OCI-LY7 (cell line): ENCODE measurements around the gene RUFY3. TPM values are rescaled to one million over a fixed set of nuclear protein-coding genes. Genes with fewer than 3 reads are reported as not detected.
A peak's percentile ranks its signal among the peaks of the same experiment; 100 is the strongest.
"Not testable (repeated sequence)": the region's sequence is repeated elsewhere in the genome, so short reads cannot be mapped to it uniquely, and the experiment has no call there.

Experiments
- BruUV-seq: library from RNA; stranded (reverse); fragments of 400-500 nt; replicated peaks from 2 replicates; lab custom pipeline; 2021; lab: Mats Ljungman, UMichigan
- CTCF ChIA-PET: fragments of 300-600 bp; sonication (Branson Sonifier 250); formaldehyde crosslinking; loops from one replicate; lab custom pipeline; 2022; ENCODE audit warnings: antibody characterized with exemption; ENCODE audit not compliant: unreplicated experiment; lab: Charles Lee
- POLR2A ChIA-PET: fragments of 300-600 bp; sonication (Branson Sonifier 250); formaldehyde crosslinking; loops from one replicate; lab custom pipeline; 2022; ENCODE audit warnings: antibody characterized with exemption; lab: Charles Lee
- DNase-seq: peaks from one replicate; pipeline ENCODE4 v3.0.0-alpha.2; 2015; ENCODE audit warnings: low spot score
- H2AFZ ChIP-seq: fragments of 200-600 bp; sonication (generic), shearing (Covaris generic); 2 replicates; pipeline ENCODE4 v1.6.1; 2014; ENCODE audit warnings: mild to moderate bottlenecking, antibody characterized with exemption, low read length, moderate library complexity
- H3K27ac ChIP-seq: fragments of 200-600 bp; sonication (generic); 2 replicates; pipeline ENCODE4 v1.5.1; 2014; ENCODE audit warnings: mixed run types, low read depth, mild to moderate bottlenecking, moderate library complexity, low read length, inconsistent platforms; ENCODE audit not compliant: poor library complexity, severe bottlenecking
- H3K36me3 ChIP-seq: fragments of 200-600 bp; sonication (generic); 2 replicates; pipeline ENCODE4 v1.6.1; 2014; ENCODE audit warnings: mild to moderate bottlenecking, antibody characterized with exemption, low read length, moderate library complexity, mixed read lengths; ENCODE audit not compliant: insufficient read depth
- H3K4me1 ChIP-seq: fragments of 200-600 bp; sonication (generic); 2 replicates; pipeline ENCODE4 v1.5.1; 2014; ENCODE audit warnings: mild to moderate bottlenecking, low read length; ENCODE audit not compliant: insufficient read depth, poor library complexity, severe bottlenecking
- H3K4me2 ChIP-seq: fragments of 200-600 bp; sonication (generic); 2 replicates; pipeline ENCODE4 v1.6.1; 2014; ENCODE audit warnings: mild to moderate bottlenecking, low read length
- H3K4me3 ChIP-seq: fragments of 200-600 bp; sonication (generic); 2 replicates; pipeline ENCODE4 v1.5.1; 2014; ENCODE audit warnings: mild to moderate bottlenecking, low read depth, low read length; ENCODE audit not compliant: poor library complexity, severe bottlenecking
- H3K79me2 ChIP-seq: fragments of 200-600 bp; sonication (generic); 2 replicates; pipeline ENCODE4 v1.6.1; 2016; ENCODE audit warnings: low read depth, mild to moderate bottlenecking, low read length, moderate library complexity, mixed read lengths; ENCODE audit not compliant: insufficient read depth
- H3K9me2 ChIP-seq: fragments of 200-600 bp; sonication (generic); 2 replicates; pipeline ENCODE4 v1.6.1; 2016; ENCODE audit warnings: mild to moderate bottlenecking, low read length, mixed read lengths; ENCODE audit not compliant: insufficient read depth
- H3K9me3 ChIP-seq: fragments of 200-600 bp; sonication (generic); 2 replicates; pipeline ENCODE4 v1.6.1; 2014; ENCODE audit warnings: mild to moderate bottlenecking, mixed run types, low read length, mixed read lengths
- H4K20me1 ChIP-seq: fragments of 200-600 bp; sonication (generic); 2 replicates; pipeline ENCODE4 v1.6.1; 2014; ENCODE audit warnings: mild to moderate bottlenecking, antibody characterized with exemption, low read length, moderate library complexity, mixed read lengths; ENCODE audit not compliant: insufficient read depth
- EZH2phosphoT487 ChIP-seq: fragments of 200-600 bp; sonication (generic); IDR thresholded peaks from 2 replicates; pipeline ENCODE4 v1.6.1; 2018; ENCODE audit warnings: low read depth, borderline replicate concordance, mild to moderate bottlenecking, mixed run types, antibody characterized with exemption, low read length, moderate library complexity, mixed read lengths
- intact Hi-C: fragments of 100-400 bp; cut with micrococcal nuclease; formaldehyde crosslinking; loops from one replicate; pipeline ENCODE4 v1.10.0; 2022; ENCODE audit not compliant: unreplicated experiment
- total RNA-seq, 2 experiments: library from RNA; depleted of rRNA in 1 of 2; stranded (reverse); fragments of >200 nt in 1 of 2; shearing (Covaris generic) in 1 of 2; gene quantifications; 2 replicates each; pipeline ENCODE4 v1.2.3, GENCODE V29; 2014 to 2022
- TF ChIP-seq, protein P1 (sequence below): fragments of 200-600 bp; sonication (generic); conservative IDR thresholded peaks from 2 replicates; pipeline ENCODE4 v1.5.1; 2014; ENCODE audit warnings: mild to moderate bottlenecking, antibody characterized with exemption, low read length, moderate library complexity, mixed read lengths

RUFY3 gene
- total RNA-seq, 2 experiments from 2014 or later, result 36.4 to 52.2 TPM

- H3K4me2 ChIP-seq, result peak overlapping the region; percentile 95
- no peaks in the 10 kb centered on the region for H3K9me2 ChIP-seq
- no peak for TF ChIP-seq EZH2phosphoT487
- no TSS peak for BruUV-seq
- H3K4me3 ChIP-seq, result peak overlapping the region; percentile 73
- CTCF ChIA-PET, result interaction anchor here (0.6 kb wide), 2 partner anchors 29 to 162 kb away, joined by 9 read pairs; no protein-coding TSS in a partner anchor
- peak overlapping the region; percentile 51; the same call in 1 of the 2 replicates for H2AFZ ChIP-seq
- peaks cover 14% of the 10 kb centered on the region for H4K20me1 ChIP-seq
- peak; percentile 78 for DNase-seq
- peaks cover 48% of the 10 kb centered on the region for H3K79me2 ChIP-seq
- peaks cover 41% of the 10 kb centered on the region for H3K4me1 ChIP-seq
- peaks cover 33% of the 10 kb centered on the region for H3K36me3 ChIP-seq
- POLR2A ChIA-PET, result interaction anchor here (0.6 to 1.9 kb wide), 17 partner anchors 10 to 178 kb away, joined by 3 to 13 read pairs (median 4); partner anchors contain the start of genes DCK and MOB1B
- H3K27ac ChIP-seq, result peak overlapping the region; percentile 76
- no peaks in the 10 kb centered on the region for H3K9me3 ChIP-seq
- intact Hi-C loops, result loop anchor here (1.0 to 5.0 kb wide), 9 partner anchors 63 to 238 kb away; partner anchors contain the start of genes DCK, MOB1B and UTP3
Measured at GRCh38 chr4:70838666-70839588, 117.2 kb downstream of the RUFY3 start.

DNA sequence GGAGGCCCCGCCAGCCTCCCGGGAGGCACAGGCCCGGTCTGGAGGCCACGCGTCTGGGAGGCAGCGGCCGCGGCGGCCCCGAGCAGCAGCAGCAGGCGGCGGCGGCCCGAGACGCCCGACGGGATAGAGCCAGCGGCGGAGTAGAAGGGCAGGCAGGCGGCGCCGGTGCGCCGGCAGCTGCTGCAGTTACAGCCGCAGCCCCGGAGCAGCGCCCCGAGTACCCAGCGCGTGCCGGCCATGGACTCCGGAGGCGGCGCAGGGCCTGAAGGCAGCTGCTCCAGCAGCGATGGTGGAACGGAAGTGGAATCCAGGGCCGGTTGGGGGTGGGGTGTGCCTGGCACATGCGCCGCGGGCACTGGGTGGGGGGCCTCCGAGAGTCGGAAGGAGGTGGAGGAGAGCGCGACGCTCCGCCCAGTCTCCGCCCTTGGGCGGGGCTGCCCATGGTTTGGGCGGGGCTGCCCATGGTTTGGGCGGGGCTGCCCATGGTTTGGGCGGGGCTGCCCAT, 117.9 kb downstream of the RUFY3 start, which contains the start of gene GRSF1:
Gene GRSF1 (minus strand): TSS at position 302 of the 505 bp plus-strand sequence. CDS start 63 bp downstream, at position 239.
- peak within 1 kb of the TSS; percentile 51; the same call in 1 of the 2 replicates for H2AFZ ChIP-seq
- ChIA-PET CTCF (no interaction called here), POLR2A (interaction anchor here (0.7 to 1.9 kb wide), 5 partner anchors 9 to 158 kb away, joined by 3 to 13 read pairs (median 5); no protein-coding TSS in a partner anchor)
- peak within 1 kb of the TSS; percentile 95 for H3K4me2 ChIP-seq
- peak within 1 kb of the TSS; percentile 73 for H3K4me3 ChIP-seq
- TF ChIP-seq, protein P1, sequence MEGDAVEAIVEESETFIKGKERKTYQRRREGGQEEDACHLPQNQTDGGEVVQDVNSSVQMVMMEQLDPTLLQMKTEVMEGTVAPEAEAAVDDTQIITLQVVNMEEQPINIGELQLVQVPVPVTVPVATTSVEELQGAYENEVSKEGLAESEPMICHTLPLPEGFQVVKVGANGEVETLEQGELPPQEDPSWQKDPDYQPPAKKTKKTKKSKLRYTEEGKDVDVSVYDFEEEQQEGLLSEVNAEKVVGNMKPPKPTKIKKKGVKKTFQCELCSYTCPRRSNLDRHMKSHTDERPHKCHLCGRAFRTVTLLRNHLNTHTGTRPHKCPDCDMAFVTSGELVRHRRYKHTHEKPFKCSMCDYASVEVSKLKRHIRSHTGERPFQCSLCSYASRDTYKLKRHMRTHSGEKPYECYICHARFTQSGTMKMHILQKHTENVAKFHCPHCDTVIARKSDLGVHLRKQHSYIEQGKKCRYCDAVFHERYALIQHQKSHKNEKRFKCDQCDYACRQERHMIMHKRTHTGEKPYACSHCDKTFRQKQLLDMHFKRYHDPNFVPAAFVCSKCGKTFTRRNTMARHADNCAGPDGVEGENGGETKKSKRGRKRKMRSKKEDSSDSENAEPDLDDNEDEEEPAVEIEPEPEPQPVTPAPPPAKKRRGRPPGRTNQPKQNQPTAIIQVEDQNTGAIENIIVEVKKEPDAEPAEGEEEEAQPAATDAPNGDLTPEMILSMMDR, result peak; percentile 21; the same call in 1 of the 2 replicates
- TF ChIP-seq EZH2phosphoT487, result no peak
- no peaks in the 10 kb centered on the region for H3K9me2 ChIP-seq
- peaks cover 26% of the 10 kb centered on the region for H3K36me3 ChIP-seq
- DNase-seq, result peak; percentile 97
- intact Hi-C loops, result loop anchor here (1.0 to 5.0 kb wide), 9 partner anchors 63 to 238 kb away; partner anchors contain the start of genes DCK, MOB1B and UTP3
- H3K4me1 ChIP-seq, result peaks cover 41% of the 10 kb centered on the region
- H3K9me3 ChIP-seq, result no peaks in the 10 kb centered on the region
- BruUV-seq, result no TSS peak
- peaks cover 42% of the 10 kb centered on the region for H3K79me2 ChIP-seq
- peak within 1 kb of the TSS; percentile 76 for H3K27ac ChIP-seq
- H4K20me1 ChIP-seq, result peaks cover 14% of the 10 kb centered on the region

DNA sequence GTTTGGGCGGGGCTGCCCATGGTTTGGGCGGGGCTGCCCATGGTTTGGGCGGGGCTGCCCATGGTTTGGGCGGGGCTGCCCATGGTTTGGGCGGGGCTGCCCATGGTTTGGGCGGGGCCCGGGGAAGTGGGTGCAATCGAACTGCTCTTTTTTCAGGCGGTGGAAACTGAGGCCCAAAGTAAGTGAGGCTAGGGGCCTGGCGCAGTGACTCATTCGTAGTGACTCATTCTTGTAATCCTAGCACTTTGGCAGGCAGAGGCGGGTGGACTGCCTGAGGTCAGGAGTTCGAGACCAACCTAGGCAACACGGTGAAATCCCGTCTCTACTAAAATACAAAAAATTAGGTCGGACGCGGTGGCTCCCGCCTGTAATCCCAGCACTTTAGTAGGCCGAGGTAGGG, 118.4 kb downstream of the RUFY3 start:
- peak; percentile 62 for DNase-seq
- peaks cover 41% of the 10 kb centered on the region for H3K4me1 ChIP-seq
- H3K4me2 ChIP-seq, result peak overlapping the region; percentile 0; the same call in 1 of the 2 replicates
- POLR2A ChIA-PET, result interaction anchor here (0.7 kb wide), 1 partner anchor 152 kb away, joined by 3 read pairs; no protein-coding TSS in a partner anchor
- H3K4me3 ChIP-seq, intact Hi-C loops, H3K9me2 ChIP-seq, H3K27ac ChIP-seq, H3K9me3 ChIP-seq, H2AFZ ChIP-seq, CTCF ChIA-PET, BruUV-seq: not testable (repeated sequence)
- H3K36me3 ChIP-seq, result peaks cover 21% of the 10 kb centered on the region
- H4K20me1 ChIP-seq, result peaks cover 14% of the 10 kb centered on the region
- H3K79me2 ChIP-seq, result peaks cover 38% of the 10 kb centered on the region

DNA sequence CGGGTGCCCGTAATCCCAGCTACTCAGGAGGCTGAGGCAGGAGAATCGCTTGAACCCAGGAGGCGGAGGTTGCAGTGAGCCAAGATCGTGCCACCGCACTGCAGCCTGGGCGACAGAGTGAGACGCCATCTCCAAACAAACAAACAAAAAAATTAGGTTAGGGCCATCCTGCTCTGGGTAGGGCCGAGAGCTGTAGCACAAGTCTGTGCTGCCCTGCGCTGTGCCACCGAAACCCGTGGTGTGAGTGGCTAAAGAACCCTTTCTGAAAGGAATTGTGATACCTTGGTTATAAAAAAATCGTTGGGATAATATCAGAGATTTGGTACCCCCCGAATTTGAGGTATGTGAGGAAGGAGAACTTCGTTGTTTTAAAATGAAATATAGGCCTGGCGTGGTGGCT, 118.9 kb downstream of the RUFY3 start:
- Histone ChIP-seq H3K4me1 (peaks cover 41% of the 10 kb centered on the region), H3K36me3 (peaks cover 18% of the 10 kb centered on the region), H3K79me2 (peaks cover 35% of the 10 kb centered on the region), H4K20me1 (peaks cover 14% of the 10 kb centered on the region)
- H2AFZ ChIP-seq, H3K4me3 ChIP-seq, intact Hi-C loops, DNase-seq, H3K9me2 ChIP-seq, CTCF ChIA-PET, H3K9me3 ChIP-seq, H3K27ac ChIP-seq, BruUV-seq, H3K4me2 ChIP-seq: not testable (repeated sequence)
- POLR2A ChIA-PET, result interaction anchor here (0.6 kb wide), 1 partner anchor 12 kb away, joined by 3 read pairs; no protein-coding TSS in a partner anchor
